Esophagus squamous epithelium (tissue), 4 donors: ENCODE data around the gene PYGB.

Experiments
- CTCF ChIP-seq, 6 experiments: fragments of 450-650 bp in 4 of 6; fragments of 200-600 bp in 2 of 6; sonication (generic) in 2 of 6; IDR thresholded peaks; one replicate each; pipeline ENCODE4 v1.5.1; 2016 to 2019; ENCODE audit warnings: antibody characterized with exemption in 6 of 6, mild to moderate bottlenecking in 4 of 6, moderate library complexity in 4 of 6
- POLR2A ChIP-seq, 4 donors: fragments of 450-650 bp; IDR thresholded peaks; one replicate each; pipeline ENCODE4 v1.6.1; 2017; ENCODE audit warnings: antibody characterized with exemption in 4 of 4, mild to moderate bottlenecking in 4 of 4, moderate library complexity in 3 of 4

- TF ChIP-seq CTCF (IDR thresholded peaks at IDR 0.05) (no peak), POLR2A (IDR thresholded peaks at IDR 0.05) (no peak)
Measured at GRCh38 chr20:25325997-25326396, 78.1 kb downstream of the PYGB start.
